ENCODE results near the gene SHLD1.

SHLD1 gene

DNA sequence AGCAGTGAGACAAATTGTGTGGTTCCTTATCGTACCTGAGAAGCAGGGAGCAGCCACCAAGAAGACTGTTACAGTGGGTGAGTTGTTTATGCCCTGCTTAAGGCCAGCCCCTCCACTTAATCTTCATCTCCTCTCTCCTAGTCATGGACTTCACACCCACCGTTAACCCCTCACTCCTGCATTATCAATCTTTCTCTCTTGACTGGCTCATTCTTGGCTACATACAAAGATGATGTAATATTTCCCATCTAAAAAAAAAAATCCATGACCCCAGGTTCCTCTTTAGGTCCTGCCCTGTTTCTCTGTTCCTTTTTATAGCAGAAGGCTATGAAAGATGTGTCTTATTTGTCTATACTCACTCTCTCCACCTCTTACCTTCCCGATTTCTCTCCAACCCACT is 72.4 kb downstream of the SHLD1 start:
- DNase-seq, result no peak

DNA sequence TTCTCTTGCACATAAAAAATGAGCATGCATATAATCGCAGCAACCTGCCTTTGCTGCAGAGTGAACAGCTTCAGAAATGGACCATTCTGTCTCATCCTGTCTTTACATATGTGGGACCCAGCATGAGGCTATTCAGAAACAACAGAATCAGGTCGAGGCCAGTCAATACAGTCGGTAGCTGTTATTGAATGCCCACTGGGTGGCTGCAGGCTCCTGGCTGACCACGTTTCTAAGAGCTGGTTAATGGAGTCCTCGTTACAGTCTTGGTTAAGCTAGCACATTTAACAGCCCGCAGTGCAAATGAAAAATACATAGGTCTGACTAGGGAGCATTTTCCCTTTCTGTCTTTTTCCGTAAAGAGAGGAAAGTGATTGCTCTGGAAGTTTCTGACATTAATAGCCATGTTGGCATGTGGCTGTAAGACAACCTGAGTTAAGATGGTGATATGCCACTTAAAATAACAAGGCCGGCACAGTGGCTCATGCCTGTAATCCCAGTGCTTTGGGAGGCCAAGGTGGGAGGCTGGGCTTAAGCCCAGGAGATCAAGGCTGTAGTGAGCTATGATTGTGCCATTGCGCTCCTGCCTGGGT is 75.0 kb downstream of the SHLD1 start:
- no peak for DNase-seq

DNA sequence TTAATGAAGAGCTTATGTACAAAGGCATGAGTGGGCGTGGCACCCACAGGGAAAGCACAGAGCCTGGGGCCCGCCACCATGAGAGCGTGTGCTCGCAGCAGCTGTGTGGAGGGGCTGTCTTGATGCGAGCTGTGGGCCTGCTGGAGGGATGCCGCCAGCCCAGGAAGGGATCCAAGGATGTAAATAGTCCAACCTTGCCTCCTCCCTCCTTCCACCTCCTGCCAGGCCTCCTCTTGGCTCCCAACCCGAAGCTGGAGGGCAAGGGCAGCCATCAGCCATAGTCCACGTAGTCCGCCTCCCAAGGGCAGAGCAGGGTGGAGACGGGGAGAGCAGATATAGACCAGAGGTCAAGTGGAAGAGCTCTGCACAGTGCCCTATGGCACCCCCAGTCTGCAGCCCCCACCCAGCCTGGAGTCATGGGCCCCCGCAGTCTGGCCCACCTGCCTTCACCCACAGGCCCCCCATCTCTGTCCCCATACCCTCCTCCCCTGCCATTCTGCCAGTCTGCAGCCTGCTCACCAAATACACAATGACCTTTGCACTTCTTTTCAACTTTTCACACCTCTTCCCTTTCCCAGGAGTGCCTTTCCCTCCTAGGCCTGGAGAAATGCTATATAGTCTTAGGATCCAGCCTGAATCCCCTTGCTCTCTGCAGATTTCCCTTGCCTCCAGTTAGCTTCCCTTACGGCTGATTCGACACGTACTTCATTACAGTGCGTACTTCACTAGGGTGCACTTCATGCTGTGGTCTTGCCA is 77.1 kb downstream of the SHLD1 start:
- no peak for DNase-seq

DNA sequence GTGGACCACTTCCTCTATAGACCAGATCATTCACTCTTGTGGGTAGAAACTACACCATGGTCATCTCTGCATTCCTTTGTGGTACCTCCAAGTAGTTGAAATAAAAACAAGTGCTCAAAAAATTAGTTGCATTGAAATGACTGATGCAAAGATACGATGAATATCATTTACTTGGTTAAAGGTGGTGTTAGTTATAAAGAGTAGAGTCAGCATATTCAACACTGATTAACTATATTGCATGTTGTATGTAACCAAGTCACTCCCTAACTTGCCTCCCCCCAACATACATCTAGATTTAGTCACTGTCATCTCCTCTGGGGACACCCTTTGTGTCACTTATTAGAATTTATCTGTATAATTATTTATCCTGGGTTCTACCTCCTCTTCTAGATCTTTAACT is 77.7 kb downstream of the SHLD1 start:
- DNase-seq, result no peak

DNA sequence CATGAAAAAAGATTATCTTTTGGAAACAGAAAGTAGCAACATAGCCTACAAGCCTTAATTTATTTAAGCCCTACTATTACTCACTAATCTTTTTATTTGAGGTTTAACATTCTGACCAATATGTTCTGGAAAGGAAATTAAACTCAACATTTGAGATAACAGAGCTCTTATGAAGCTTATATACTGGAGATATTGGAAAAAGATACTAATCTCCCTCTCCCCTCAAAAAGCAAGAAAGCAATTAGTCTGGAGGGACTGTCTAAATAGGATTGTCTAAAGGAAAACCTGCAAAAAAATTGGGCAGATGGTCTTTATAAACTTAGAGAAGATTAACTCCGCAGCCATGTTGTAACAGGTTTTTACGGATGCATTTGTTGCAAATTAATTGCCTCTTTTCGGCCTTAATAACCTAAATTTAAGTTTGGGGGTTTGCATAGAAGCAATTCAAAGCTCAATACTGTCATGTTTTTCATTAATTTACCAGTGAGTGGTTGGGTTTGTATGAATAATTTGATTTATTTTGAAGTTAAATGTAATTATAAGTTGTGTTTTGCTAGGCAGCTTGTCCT is 79.1 kb downstream of the SHLD1 start:
- DNase-seq, result no peak

DNA sequence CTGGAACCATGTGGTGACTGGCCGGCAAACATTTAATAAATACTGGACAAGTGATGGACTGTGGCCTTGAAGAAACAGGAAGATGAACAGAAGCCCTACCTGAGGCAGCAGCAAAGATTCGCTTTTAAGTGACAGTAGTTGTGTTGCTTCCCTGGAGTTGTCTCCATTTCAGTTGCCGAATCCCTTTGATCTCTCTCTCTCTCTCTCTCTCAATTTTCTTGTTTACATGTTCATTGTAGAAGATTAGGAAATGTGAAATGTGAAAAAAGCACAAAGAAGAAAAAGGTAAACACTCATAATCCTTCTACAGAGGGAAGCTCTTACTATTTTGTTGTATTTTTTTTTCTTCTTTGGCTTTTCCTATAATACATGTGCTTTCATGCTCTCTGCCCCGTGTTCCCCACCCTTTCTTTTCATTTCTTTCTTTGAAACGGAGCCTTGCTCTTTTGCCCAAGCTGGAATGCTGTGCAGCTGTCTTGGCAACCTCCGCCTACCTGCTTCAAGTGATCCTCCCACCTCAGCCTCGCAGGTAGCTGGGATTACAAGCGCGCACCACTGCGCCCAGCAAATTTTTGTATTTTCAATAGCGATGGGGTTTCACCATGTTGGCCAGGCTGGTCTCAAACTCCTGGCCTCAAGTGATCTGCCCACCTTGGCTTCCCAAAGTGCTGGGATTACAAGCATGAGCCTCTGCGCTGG is 81.5 kb downstream of the SHLD1 start:
- DNase-seq, result no peak

DNA sequence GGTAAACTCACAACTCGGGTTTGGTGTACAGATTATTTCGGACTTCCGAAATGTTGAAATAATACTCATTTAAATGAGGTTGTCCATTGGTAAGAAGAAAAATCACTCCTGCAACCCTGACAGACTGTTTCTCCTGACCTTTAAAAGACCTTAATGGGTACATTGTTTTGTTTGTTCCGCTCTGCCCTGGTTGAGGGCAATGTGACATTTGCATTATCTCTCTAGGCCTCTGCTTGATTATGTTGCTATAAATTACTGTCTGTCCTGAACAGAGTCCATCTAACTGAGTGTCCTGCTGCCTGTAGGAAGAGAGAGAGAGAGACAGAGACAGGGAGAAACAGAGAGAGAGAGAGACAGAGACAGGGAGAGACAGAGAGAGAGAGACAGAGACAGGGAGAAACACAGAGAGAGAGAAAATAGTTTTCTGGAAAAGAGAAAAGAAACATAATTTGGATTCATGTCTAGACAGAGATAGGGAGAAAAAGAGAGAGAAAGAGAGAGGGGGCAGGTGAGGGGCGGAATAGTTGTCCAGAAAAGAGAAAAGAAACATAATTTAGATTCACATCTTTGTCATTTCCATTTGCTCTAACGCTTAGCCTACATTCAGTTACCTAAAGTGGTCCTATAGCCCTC is 83.2 kb downstream of the SHLD1 start:
- DNase-seq, result no peak

DNA sequence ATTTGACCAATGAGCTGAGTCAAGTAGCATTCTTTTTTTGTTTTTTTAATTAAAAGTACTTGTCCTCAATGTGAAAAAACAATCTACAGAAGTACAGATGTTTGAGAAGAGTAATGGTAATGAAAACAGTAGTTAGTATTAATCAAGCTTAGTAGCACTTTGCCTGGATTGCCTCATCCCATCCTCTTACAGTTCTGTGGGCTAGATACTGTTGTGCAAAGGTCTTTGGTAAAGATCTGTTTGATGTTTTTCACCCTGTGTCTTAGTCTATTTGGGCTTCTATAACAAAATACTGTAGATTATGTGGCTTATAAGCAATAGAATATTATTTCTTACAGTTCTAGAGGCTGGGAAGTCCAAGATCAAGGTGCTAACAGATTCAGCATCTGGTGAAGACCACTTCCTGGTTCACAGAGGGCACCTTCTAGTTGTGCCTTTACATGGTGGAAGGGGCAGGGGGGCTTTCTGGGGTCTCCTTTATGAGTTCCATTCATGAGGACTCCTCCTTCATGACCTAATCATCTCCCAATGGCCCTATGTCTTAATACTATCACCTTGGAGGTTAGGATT is 84.3 kb downstream of the SHLD1 start:
- no peak for DNase-seq

DNA sequence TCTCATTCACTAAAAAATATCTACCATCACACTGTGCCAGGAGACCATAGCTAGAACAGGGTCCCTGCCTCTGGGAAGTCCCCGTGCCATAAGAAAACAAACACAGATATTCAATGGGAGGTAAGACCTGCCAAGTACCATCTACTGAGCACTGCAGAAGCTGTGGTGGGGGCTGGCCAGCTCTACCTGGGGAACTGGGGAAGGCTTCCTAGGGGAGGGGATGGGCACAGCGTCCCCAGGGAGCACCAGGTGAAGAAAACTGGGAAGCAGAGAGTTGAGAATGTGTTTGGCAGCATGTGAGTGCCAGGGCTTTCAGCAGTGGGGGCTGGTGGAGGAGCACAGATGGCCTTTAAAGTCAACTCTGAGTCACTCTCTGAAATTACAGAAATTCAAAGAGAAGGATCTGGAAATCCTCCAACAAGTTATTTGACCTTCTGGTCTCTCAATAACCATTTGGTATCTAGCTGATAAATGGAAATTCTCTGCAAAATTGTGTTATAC is 85.2 kb downstream of the SHLD1 start:
- no peak for DNase-seq

DNA sequence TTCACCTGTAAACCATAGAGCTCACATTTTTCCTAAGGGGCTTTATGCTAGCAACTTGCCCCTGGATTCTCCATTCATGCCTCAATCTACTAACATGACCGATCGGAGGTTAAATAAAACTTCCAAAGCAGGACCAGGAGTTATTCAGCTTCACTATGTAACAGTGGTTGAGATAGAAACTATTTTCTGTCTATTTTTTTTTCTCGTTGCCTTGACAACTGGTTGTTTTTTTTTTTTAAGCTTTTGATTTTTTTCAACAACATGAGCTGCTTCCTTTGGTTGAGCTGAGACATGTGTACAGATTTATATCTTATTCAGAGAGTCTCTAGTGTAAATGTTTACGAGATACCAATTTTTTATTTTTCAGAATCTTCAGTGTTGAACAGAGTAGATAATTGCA is 85.7 kb downstream of the SHLD1 start:
- DNase-seq, result no peak

DNA sequence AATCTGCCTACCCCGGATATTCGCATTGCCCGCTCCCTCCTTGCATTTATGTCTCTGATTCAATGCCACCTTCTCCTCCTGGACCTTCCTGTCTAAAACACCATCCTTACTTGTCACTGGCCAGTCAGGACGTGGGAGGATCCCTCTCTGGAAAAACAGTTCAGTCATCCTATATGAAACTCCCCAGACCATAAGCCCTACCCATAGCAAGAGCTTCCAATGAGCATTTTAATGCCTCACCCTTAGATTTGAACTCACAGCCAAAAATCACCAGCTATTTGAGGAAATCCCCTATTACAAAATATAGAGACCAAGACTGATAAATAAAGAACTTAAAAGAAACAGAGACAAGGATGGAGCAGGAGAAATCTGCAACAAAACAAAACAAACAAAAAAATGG is 86.4 kb downstream of the SHLD1 start:
- DNase-seq, result no peak

DNA sequence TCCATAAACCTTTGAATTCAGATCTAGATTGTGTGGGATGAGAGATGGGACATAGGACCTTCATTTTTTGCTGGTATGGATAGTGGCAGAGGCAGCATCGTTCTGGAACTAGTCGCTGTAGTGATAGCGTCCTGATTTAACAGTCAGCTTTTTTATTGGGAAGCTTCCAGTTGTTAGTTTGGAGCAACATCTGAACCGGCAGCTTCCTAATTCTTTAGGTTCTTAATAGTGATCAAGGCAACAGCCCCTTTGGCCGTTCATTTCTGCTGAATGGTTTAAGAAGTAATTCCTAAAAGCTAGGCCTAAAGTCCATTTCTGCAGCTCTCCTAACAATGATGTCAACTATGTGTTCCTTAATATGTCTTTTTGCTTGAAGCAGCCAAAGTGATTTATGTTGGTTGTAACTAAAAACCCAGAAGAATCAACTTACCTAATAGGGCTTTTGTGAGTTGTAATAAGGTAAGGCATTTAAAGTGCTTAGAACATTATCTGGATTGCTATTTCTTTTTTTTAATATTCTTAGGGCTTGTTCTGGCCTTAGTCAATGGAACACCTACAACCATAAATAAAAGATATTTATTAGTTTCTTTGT is 90.3 kb downstream of the SHLD1 start:
- DNase-seq, result no peak

DNA sequence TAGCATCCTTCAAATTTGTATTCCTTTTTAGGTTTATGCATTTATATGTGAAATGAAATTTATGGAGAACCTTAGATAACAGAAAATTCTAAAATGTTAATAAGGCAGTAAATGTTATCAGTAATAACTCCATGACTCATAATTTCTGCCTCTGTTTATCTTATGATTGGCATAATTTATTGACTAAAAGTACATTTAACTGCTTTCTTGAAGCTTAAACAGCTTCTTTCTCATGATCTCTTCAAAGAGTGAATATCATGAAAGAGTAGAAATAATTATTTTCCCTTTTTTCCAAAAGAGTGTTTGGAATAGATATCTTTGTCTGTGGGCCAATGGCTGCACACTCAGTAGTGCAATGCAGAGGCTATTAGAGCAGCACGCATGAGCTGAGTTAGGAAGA is 91.3 kb downstream of the SHLD1 start:
- no peak for DNase-seq

DNA sequence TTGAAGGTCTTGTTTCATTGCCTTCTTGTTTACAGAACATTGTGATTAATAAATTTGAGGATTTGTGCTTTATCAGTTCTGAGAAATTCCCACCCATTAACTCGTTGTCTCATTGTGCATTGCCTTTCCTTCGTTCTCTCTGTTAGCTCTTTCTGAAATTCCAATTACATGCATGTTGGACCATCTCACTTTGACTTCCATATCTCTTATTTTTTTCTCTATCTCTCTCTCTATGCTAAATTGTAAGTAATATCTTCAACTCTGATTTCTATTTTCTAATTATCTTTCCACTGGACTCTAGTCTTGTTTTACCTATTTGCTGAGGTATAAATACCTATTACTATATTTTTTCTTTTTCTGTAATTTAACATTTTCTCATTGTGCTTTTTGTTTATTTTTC is 92.3 kb downstream of the SHLD1 start:
- no peak for DNase-seq

DNA sequence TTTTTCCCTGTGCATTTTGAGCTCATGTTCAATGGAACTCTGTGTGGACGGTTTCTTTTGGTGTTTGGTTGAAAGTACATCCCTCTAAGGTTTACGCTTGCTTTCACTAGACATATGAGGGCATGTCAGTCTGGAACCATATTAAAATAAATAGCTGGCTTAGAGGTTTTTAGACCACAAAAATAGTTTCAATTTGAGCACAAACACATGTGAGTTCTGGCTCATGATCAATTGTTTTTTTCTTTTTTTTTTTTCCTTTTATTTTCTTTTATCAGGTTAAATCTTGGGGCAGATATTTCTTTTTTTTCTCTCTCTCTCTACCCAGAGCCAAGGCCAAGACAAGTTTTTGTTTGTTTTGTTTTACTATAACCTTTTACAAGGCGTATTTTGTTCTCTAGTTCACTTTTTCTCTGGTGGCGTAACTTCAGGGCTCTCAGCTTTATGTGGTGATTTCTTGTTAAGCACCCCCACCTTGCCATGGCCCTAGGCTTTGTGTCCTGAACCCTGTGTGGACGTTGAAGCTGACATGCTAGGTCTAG is 92.9 kb downstream of the SHLD1 start:
- no peak for DNase-seq

DNA sequence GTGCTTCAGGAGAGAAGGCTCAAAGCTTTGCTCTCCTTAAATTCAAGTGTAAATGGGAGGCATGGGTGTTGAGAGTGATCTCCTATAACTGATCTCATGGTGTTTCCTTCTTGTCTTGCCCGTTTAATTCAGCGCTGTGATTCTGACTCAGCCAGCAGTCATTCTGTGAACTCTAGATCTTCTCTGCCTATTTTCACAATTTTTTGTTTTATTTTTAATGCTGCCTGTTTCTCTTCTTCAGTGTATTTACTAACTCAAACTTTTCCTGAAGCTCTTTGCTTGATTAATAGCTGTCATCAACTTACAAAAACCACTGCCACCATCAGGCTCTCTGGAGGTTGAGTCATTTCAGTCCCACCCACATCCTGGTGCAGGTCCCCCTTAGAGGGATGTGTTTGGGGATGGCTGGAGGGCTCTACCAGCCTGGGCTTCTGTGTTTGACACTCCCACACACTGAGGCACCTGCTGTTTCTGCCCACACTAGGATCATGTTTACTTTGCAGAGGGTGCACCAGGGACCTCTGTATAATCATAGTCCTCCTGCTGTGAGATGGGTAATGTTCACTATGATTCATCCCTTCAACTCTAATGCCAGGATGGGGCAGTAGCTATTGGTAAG is 94.0 kb downstream of the SHLD1 start:
- DNase-seq, result no peak

DNA sequence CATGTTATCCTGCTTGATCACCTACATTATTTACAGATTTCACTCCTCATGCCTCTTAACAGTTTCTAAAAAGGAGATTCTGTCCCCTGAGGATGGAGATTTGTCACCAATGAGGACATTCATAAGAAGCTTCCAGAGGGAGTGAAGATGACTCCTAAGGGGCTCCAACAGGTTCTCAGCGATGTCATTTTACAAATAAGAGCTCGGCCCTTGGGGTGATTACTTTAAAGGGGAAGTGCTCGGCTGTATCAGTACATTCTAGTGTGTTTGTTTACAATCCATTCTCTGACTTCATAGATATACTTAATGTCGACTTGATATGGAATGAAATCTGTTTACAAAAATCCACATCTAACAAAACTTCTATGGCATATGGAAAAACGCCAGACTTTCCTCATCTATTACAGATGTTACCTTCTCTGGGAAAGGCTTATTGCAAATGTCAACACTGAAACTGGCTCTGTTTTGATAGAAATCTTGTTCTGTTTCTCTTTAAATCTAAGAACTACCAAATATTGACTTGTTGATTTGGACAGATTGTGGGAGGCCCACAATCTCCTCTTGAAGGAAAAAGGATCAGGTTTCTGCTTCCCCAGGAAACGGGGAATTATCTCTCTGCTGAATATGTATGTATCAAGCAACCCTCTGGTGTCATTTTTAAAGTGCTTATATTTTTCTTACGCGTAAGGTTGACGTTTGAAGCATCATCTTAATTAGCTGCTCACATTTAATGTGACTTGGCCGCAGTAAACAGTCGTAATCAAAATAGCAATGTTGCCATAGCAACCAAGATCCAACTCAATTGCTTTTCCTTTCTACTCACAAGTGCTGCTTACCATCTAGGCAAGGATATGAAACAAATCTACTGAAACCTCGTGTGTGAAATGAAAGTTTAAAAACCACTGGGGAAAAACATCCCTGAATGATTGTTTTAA is 95.7 kb downstream of the SHLD1 start:
- DNase-seq, result no peak

DNA sequence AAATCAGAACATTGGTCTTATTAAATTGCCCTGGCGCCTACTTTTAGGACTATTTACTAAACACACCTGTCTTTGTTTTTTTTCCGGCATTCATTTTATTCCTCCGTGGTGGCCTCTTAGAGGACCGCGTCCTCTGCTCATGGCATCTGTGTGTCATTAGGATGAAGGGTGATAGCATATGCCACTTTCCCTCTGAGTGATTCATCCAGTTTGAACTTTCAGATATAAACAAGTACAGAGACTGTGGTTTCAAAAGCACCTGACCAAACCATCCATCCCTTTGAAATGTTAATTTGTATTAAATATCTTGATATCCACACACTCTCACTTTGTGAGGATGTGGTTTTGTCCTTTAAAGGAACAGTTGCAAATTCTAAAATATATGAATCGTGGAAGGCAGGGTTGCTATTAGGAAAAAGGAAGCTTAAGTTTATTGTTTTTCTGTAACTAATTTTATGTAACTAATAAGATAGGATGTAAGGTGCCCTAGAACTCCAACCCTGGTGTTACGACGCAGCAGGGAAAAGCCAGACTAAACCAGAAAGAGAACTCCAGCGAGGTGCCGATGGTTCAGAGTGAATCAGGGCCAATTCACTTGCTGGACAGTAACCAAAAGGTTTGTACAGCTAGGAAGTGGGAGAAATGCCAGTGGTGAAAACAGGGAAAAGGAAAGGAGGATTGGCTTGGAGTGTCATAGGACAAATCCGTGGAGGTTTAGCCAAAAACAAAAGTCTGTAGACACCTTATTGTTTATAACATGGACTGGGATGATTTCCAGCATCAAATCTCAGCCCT is 98.7 kb downstream of the SHLD1 start:
- no peak for DNase-seq

DNA sequence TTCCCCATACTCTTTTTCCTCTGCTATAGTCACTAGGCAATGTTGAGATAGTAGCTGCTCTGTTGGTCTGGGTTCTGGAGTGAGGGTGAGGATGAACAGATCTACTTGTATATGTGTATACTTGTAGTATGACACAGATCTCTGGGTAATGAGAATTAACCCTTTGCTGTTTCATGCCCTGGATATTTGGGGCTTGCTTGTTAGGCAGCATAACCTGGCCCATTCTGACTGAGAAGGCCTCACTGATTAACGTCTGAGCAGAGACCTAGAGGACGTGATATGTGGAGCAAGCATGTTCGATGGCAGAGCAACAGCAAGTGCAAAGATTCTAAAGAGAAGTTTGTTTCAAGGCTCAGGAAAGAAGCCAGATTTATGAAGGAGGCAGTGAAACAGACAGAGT is 105.7 kb downstream of the SHLD1 start:
- no peak for DNase-seq

DNA sequence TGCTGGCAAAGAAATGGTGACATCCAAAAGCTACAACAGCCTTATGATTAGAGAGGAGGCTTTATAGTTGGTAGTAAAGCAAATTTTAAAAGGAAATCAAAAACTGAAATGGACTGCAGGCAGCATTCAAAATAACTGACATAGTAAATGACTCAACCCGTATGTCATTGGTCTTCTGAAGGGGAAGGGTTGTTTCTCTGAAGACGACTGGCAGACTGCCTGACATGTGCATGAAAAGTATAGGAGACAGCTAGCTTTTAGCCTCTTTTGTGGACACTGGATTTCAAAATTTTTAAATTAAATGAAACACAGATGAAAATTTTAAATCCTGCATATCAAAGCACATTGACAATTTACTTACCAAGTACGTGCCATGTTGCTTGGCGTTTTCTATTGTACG is 109.4 kb downstream of the SHLD1 start:
- no peak for DNase-seq

All from NCI-H187 treated with DMSO at 0.1 percent for 48 hours (cell line).